ENCODE measurements around the gene EFNA3.

GRCh38 chr1:155043793-155044192 lies 34.8 kb upstream of the EFNA3 start:
- TF ChIP-seq CTCF (IDR thresholded peaks at IDR 0.05) = no peak
- no peak for TF ChIP-seq POLR2AphosphoS5 (IDR thresholded peaks at IDR 0.05; ENCODE audit: low read depth, low read length)
- TF ChIP-seq SIN3A (IDR thresholded peaks at IDR 0.05; ENCODE audit: borderline replicate concordance, insufficient read depth, low read depth, low read length) = no peak
- TF ChIP-seq TCF7L2 (IDR thresholded peaks at IDR 0.05; ENCODE audit: low read depth, low read length) = no peak

Data from Panc1 (cell line).